Cardiac fibroblast (primary cell): ENCODE measurements around the gene GSTT4.

ENCODE experiments used
- DNase-seq, 2 donors: peaks; one replicate each; pipeline versions ENCODE4 v3.0.0 to v3.0.0-alpha.2; 2010; ENCODE audit warnings: low read depth in 2 of 2
- H3K4me3 ChIP-seq, 2 donors: replicated peaks in 1 of 2; 1 replicate in 1 of 2; 2 replicates in 1 of 2; pipeline ENCODE4 v1.5.1; 2011; ENCODE audit warnings: low read depth in 2 of 2, low read length in 2 of 2, mild to moderate bottlenecking in 2 of 2, moderate library complexity in 1 of 2
- TF ChIP-seq, protein P1 (sequence below): IDR thresholded peaks from one replicate; pipeline ENCODE4 v1.5.1; 2011; ENCODE audit warnings: low read depth, mild to moderate bottlenecking, low read length, inconsistent platforms

The GSTT4 gene

GRCh38 chr22:24033731-24034130, 28.5 kb upstream of the GSTT4 start:
- TF ChIP-seq, protein P1, sequence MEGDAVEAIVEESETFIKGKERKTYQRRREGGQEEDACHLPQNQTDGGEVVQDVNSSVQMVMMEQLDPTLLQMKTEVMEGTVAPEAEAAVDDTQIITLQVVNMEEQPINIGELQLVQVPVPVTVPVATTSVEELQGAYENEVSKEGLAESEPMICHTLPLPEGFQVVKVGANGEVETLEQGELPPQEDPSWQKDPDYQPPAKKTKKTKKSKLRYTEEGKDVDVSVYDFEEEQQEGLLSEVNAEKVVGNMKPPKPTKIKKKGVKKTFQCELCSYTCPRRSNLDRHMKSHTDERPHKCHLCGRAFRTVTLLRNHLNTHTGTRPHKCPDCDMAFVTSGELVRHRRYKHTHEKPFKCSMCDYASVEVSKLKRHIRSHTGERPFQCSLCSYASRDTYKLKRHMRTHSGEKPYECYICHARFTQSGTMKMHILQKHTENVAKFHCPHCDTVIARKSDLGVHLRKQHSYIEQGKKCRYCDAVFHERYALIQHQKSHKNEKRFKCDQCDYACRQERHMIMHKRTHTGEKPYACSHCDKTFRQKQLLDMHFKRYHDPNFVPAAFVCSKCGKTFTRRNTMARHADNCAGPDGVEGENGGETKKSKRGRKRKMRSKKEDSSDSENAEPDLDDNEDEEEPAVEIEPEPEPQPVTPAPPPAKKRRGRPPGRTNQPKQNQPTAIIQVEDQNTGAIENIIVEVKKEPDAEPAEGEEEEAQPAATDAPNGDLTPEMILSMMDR = no peak
- no peak overlapping the region for H3K4me3 ChIP-seq
- no peak for DNase-seq

DNA sequence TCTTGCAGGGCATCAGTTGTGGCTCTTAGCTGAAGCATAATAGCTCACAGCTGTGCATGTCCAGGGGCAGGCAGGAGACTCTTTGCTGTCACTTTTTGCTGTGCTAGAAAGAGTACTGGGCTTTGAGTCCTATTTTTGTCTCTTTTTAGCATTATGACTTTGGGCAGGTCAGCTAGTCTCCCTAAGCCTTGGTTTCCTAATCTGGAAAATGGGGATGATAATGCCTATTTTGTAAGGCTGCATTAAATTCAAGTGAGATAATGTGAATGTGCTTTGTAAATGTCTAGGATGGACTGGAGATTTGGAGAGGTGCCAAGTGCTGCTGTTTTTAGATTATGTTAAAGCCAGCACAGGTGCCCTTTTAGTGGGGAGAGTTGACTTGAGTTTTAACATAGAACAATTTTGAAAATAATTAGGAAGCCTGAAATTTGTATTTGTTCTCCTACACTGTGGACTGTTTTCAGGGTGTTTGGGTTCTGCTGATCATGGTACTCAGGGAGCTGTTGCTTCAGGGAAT, 25.0 kb upstream of the GSTT4 start:
- TF ChIP-seq, protein P1 = no peak
- DNase-seq = no peak
- no peak overlapping the region for H3K4me3 ChIP-seq

DNA sequence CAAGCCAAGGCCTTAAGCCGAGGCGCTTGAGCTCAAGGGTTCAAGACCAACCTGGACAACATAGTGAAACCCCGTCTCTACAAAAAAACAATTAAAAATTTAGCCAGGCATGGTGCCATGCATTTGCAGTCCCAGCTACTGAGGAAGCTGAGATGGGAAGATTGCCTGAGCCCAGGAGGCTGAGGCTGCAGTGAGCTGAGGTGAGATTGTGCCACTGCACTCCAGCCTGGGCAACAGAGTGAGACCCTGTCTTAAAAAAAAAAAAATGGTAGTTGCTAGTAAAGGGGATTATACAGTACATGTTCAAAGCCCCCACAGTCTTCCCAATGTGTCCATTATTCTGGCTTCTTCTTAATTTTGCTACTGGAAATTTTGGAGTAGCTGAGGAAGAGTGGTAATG, 24.1 kb upstream of the GSTT4 start:
- DNase-seq = no peak
- no peak overlapping the region for H3K4me3 ChIP-seq
- TF ChIP-seq, protein P1 = no peak

DNA sequence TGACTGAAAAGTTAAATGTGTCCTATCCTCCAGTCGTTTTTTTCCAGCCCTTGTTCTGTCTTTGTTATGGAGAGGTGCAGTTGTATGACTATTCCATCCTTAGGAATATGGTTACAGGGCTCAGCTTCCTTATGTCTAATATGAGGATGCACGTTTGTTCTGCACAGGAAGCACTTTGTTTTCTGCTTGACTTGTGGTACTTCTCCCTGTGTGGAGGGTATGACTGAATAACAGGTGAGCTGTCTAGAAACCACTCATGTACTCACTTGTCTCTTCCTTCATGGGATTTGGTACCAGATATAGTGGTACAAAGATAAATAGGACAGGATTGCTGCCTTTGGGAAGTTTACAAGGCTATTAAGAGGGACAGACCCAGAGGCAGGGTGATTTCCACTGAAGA, 23.3 kb upstream of the GSTT4 start:
- TF ChIP-seq, protein P1 = no peak
- DNase-seq = no peak
- no peak overlapping the region for H3K4me3 ChIP-seq

- TF ChIP-seq, protein P1 = no peak
- no peak for DNase-seq
- H3K4me3 ChIP-seq = no peak overlapping the region
Measured at GRCh38 chr22:24027991-24028390, 22.7 kb upstream of the GSTT4 start.

DNA sequence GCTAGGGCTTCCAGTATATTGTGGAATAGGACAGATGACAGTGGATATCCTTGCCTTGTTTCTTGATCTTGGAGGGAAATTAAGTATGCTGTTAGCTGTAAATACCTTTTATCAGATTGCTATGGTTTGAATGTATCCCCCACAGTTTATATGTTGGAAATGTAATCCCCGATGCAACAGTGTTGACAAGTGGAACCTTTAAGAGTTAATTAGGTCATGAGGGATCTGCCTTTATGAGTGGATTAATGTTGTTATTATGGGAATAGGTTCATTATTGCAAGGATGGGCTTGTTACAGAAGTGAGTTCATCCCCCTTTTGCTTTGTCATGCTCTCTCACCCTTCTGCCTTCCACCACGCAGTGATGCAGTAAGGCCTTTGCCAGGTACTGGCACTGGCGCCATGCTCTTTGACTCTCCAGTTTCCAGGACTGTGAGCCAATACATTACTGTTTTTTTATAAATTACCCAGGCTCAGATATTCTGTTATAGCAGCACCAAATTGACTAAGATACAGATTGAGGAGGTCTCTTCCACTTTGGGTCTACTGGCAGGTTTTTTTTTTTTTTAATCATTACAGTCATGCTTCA, 22.2 kb upstream of the GSTT4 start:
- no peak for DNase-seq
- TF ChIP-seq, protein P1 = no peak
- no peak overlapping the region for H3K4me3 ChIP-seq

DNA sequence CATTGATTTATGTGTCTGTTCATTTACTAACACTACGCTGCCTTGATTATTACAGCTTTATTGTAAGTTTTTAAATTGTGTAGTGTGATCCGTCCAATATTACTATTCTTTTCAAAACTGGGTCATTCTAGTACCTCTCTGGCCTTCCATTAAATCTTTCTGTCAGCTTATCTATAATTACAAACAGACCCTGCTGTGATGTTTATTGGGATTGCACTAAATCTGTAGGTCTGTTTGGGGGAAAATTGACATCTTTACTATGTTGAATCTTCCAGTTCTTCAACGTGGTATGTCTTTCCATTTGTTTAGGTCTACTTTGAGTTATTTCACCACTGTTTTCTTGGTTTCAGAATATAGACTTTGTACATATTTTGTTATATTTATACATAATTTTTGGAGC, 21.5 kb upstream of the GSTT4 start:
- no peak for DNase-seq
- TF ChIP-seq, protein P1 = no peak
- no peak overlapping the region for H3K4me3 ChIP-seq
